Epithelial cell of prostate (primary cell): Measurements from ENCODE around the gene TBL1XR1.
"Not testable (repeated sequence)": the region's sequence is repeated elsewhere in the genome, so short reads cannot be mapped to it uniquely, and the experiment has no call there.

Source experiments
- DNase-seq: peaks from one replicate; pipeline ENCODE4 v3.0.0-alpha.2; 2011; ENCODE audit warnings: low read depth, low spot score
- H3K27ac ChIP-seq: fragments of 450-650 bp; 2 replicates; pipeline ENCODE4 v1.5.1; 2017; ENCODE audit warnings: mild to moderate bottlenecking

TBL1XR1 gene

GRCh38 chr3:177209509-177209908, 12.2 kb upstream of the TBL1XR1 start:
- no peak for DNase-seq
- H3K27ac ChIP-seq: no peak overlapping the region

GRCh38 chr3:177208781-177209180, 11.5 kb upstream of the TBL1XR1 start:
- no peak overlapping the region for H3K27ac ChIP-seq
- DNase-seq: no peak

- no peak for DNase-seq
- no peak overlapping the region for H3K27ac ChIP-seq
Measured at GRCh38 chr3:177208223-177208622, 10.9 kb upstream of the TBL1XR1 start.

- no peak overlapping the region for H3K27ac ChIP-seq
- DNase-seq: no peak
Measured at GRCh38 chr3:177206936-177207335, 9.7 kb upstream of the TBL1XR1 start.

- H3K27ac ChIP-seq: no peak overlapping the region
- no peak for DNase-seq
Measured at GRCh38 chr3:177203689-177204395, 6.6 kb upstream of the TBL1XR1 start.

GRCh38 chr3:177203016-177203415, 5.7 kb upstream of the TBL1XR1 start:
- not testable (repeated sequence) for DNase-seq, H3K27ac ChIP-seq

GRCh38 chr3:177201700-177202397, 4.6 kb upstream of the TBL1XR1 start:
- peak overlapping the region; percentile 72 for H3K27ac ChIP-seq

GRCh38 chr3:177199206-177199760, 2.0 kb upstream of the TBL1XR1 start:
- peak overlapping the region; percentile 98 for H3K27ac ChIP-seq
- no peak for DNase-seq

More at GRCh38 chr3:177201700-177202397, 4.6 kb upstream of the TBL1XR1 start:
- peak; percentile 87 for DNase-seq

- peak overlapping the region; percentile 98 for H3K27ac ChIP-seq
- no peak for DNase-seq
Measured at GRCh38 chr3:177197727-177198460, 612 bp upstream of the TBL1XR1 start.

GRCh38 chr3:177196456-177197040, 734 bp downstream of the TBL1XR1 start:
- DNase-seq: no peak
- H3K27ac ChIP-seq: peak overlapping the region; percentile 98

GRCh38 chr3:177196008-177196455, 1.2 kb downstream of the TBL1XR1 start:
- no peak for DNase-seq
- peak overlapping the region; percentile 98 for H3K27ac ChIP-seq

GRCh38 chr3:177195242-177195991, 1.9 kb downstream of the TBL1XR1 start:
- DNase-seq: no peak

GRCh38 chr3:177194299-177194698, 3.0 kb downstream of the TBL1XR1 start:
- H3K27ac ChIP-seq: peak overlapping the region; percentile 98
- no peak for DNase-seq

More at GRCh38 chr3:177195242-177195991, 1.9 kb downstream of the TBL1XR1 start:
- peak overlapping the region; percentile 98 for H3K27ac ChIP-seq

GRCh38 chr3:177193688-177194268, 3.5 kb downstream of the TBL1XR1 start:
- peak overlapping the region; percentile 98 for H3K27ac ChIP-seq
- DNase-seq: no peak

GRCh38 chr3:177193275-177193674, 4.0 kb downstream of the TBL1XR1 start:
- DNase-seq, H3K27ac ChIP-seq: not testable (repeated sequence)

GRCh38 chr3:177190756-177191681, 6.3 kb downstream of the TBL1XR1 start:
- DNase-seq: no peak
- H3K27ac ChIP-seq: no peak overlapping the region

- DNase-seq, H3K27ac ChIP-seq: not testable (repeated sequence)
Measured at GRCh38 chr3:177190184-177190583, 7.1 kb downstream of the TBL1XR1 start.

GRCh38 chr3:177188325-177188724, 9.0 kb downstream of the TBL1XR1 start:
- DNase-seq, H3K27ac ChIP-seq: not testable (repeated sequence)
